GM21619 (cell line): ENCODE results near the gene SLC35F3.
"Not testable (repeated sequence)": the region's sequence is repeated elsewhere in the genome, so short reads cannot be mapped to it uniquely, and the experiment has no call there.

Experiments
- ATAC-seq: cut with Tn5 transposase; IDR thresholded peaks from one replicate; pipeline ENCODE4 v1.9.1; 2021; ENCODE audit not compliant: unreplicated experiment

Gene SLC35F3

DNA sequence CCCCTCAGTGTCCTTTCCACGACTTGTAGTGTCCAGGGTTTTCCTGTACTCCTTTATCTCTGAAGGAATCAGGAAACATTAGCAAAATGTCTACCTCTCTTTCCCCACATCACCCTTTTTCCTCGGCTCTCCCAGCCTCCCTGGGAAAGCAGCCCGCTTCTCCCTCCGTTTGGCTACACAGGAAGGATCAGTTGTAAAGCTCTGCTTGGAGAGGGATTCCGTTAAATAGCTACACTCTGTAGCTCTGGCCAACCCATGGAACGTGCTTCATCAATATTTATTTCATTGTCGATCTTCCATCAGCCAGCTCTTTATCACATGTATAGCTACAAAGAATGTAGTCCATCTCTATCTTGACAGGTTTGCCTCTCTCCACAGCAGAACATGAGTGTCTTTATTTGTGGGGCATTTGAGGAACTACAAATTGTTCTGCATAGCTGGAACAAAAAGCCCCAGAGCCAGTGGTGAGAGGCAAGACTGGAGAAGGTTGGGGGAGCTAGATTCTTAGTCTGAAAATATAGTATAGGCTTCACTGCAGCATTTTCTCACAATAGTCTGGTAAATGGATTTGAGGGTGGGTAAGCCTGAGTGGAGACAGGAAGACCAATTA is 191.8 kb downstream of the SLC35F3 start:
- no peak for ATAC-seq

DNA sequence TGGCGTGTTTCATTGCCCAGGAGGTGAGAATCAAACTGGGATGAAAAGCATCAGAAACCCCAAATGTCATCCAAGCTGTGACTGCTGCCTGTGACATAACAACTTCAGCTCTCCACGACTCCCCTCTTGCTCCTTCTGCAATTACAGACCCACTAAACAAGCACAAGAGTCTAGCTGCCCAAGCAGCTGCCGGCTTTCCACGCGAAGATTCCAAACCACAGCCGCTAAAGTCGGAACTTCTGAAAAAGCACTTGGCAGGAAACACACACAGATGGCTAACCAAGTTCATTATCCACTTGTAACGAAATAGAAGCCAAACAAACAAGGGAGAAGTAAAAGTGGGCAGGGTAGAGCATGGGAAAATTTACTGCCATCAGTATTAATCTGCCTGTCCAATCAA is 198.1 kb downstream of the SLC35F3 start:
- no peak for ATAC-seq

DNA sequence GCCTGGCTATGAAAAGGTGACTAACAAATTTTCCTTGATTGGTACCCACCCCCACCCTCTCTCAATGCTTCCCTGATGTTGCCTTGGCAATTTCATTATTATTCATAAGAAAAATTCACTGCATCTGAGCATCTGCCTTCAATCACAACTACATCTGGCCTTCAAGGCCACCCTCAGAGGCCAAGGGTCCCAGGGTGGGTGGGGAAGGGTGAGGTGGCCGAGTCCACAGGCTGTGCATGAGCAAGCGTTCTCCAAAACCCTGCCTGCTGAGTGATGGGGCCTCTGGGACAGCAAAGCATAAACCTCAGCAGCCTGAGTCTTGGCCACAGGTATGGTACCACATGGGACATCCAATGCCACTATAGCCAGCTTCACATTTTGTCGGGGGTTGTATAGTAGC is 198.7 kb downstream of the SLC35F3 start:
- no peak for ATAC-seq

DNA sequence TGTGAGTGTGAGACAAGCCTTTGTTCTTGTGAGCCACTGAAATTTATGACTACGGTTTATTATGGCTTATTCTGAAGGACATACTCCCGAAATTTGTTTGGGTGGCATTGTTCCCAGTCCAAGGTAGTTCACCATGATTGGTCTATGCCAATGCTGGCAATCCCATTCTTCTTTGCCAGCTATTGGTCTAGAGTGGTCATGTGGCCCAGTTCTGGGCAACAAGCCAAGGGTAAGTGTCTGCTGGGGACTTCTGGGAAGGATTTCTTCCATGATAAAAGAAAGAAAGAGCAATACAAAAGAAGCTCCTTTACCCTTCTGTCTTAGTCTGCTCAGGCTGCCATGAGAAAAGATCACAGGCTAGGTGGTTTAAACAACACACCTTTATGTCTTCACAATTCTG is 201.6 kb downstream of the SLC35F3 start:
- no peak for ATAC-seq

DNA sequence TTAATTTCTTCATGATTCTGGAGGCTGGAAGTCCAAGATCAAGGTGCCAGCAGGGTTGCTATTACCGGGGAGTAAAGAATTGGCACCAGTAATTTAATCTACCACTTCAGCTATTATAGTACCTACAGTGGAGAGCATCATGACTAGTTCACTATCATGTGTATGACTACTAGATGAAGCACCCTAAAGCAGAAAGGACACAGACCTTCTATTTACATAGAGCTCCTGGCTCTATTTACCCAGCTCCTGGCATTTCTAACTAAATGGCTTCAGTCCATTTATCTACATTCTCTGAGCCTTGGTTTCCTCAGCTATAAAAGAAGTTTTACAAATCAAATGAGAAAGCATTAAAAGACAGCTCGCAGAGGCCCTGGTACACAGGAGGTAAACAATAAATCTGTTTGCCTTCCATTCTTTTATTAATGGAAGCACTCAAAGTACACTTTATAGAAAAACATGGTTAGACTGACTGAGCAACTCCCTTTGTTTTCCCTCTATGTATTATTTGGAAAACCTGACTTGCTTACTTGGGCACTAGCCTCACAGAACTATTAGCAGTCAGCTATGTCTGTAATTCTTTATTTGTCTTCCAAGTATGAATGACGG is 203.0 kb downstream of the SLC35F3 start:
- no peak for ATAC-seq

DNA sequence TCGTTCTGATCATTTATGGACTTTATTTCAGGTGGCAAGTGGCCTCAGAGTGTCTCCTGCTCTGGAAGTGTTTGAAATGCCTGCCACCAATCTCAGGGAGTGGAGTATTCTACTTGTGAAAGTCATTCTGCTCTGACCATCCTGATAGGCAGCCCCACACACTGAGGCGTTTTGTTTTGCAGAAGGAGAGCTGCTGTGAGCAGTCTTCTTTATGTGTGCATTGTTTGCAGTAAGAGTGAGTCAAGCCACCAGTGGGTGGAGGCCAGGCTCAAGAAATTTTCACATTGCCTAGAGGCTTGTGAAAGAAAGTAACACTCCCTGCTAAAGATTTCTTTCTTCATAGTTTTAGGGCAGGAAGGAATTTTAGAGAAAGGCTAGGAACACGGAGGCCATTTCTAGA is 204.4 kb downstream of the SLC35F3 start:
- ATAC-seq: no peak

DNA sequence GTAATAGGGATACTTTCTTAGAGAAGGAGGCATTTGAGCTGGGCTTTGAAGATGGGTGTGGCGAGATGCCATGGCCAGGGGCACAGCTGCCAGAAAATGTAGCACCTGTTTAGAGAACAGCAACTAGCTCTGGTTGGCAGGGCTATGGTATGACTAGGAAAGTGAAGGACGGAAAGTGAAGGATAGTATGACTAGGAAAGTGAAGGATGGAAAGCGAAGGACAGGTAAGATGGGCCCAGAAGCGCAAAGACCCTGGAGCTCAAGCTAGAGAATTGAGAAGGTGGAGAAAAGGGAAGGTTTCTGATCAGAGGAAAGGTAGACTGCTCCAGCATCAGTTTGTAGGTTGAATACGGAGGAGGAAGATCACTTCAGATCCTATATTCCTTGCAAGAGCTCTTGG is 205.4 kb downstream of the SLC35F3 start:
- ATAC-seq: no peak

DNA sequence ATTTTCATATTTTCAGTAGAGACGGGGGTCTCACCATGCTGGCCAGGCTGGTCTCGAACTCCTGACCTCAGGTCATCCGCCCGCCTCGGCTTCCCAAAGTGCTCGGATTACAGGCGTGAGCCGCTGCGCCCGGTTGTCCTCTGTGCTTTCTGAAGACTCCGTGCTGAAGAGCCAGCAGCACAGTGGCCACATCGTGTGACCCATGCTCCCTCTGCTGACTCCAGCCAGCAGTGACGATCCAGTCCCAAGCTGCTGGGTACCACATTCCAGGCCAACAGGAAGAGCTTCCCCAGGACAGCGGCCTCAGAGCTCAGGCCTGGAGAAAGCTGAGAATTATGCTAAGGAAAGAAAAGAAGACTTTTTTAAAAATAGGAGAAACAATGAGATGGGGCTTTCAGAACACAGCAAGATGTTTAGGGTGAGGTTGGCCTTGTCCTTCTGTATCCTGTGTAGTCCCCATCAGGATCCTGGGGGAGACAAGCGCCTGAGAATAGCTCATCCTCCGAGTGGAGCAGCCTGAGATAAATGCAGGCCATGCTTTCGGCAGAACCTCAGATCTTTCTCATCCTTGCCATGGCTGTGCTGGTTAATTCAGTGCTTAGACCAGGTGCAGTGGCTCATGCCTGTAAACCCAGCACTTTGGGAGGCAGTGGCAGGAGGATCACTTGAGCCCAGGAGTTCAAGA is 207.1 kb downstream of the SLC35F3 start:
- ATAC-seq: no peak

DNA sequence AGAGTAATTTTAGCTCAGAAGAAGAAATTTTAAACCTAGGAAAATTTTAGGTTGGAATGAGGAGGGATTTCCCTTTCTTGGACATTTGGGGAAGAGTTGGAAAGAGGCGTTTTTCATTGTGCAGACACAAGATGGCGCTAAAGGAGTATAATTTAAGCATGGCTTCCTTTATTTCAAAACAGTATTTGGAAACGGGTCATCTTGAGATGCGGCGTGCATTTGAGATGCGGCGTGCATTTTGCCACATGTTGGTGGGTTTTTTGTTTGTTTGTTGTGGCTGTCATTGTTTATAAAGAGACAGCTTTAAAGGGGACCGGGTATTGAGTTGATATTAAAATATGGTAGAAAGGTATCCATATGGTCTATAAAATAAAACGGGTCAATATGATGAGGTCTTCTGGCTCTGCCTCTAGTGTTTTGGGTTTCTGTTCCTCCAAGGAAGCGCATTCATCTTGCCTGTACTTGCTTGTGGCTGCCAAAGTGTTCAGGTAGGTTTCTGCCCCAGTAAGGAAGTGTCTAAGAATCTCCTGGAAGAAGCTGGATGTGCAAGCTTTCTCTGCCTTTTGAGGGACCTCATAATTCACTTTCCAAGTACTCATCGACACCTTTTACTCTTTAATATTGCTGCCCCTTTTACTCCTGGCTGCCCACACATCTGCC is 210.3 kb downstream of the SLC35F3 start:
- no peak for ATAC-seq

DNA sequence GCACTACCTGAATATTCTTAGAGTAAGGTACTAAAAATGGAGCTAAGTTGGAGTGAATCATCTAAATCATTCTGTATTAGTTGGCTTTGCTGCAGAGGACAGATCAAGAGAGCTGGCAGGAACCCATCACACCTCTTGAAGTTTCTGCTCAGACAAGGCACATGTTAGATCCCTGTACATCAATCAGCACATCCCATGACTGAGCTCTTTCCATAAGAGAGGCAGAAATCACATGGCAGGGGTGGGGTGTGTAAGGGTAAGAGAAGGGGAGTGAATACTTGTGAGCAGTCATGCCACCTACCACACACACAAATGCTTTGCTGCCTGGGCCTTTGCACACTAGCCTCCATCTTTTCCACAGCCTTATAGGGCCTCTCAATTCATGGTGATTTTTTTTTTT is 214.4 kb downstream of the SLC35F3 start:
- ATAC-seq: no peak

DNA sequence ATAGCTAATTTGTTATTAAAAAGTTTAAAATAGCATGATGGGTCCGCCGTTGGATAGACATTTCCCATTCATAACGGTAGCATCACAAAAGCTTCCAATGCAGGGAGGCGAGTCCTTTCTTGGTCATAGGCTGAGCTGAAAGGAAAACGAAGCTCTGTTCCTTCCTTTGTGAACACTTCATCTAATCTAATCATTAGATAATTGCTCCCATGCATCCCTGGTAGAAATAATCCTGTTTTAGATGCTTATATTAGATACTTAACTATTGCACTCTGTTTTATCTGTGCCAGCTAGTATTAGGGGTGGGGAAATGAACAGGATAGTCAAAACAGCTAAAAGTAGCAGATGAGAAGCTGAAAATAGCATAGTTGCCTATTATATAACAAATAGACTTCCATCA is 215.0 kb downstream of the SLC35F3 start:
- no peak for ATAC-seq

DNA sequence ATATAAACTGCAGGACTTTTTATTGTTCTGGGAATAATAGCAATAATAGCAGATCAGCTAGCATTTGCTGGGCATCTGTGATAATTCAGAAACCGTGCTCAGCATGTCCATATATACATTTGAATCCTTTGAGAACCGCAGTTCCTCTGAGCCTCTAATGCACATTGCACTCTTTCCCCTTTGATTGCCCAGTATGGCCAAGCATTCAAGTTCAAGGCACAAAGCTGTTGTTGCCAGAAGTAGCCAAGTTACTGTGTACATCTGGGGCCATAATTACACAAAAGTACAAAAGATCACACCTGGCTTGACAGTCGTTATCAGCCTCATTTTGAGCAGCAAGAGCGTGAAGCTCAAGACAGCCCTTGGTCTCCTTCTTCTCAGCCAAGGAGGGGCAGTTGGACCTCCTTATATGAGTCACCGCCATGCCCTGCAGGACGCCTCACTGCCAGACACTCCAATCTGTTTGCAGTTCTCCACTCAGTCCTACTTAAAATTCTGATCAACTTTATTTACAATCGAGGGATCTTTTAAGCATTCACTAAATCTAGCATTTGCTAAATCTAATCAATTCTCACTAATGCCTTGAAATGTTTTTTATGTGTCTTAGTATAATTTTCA is 216.0 kb downstream of the SLC35F3 start:
- no peak for ATAC-seq

DNA sequence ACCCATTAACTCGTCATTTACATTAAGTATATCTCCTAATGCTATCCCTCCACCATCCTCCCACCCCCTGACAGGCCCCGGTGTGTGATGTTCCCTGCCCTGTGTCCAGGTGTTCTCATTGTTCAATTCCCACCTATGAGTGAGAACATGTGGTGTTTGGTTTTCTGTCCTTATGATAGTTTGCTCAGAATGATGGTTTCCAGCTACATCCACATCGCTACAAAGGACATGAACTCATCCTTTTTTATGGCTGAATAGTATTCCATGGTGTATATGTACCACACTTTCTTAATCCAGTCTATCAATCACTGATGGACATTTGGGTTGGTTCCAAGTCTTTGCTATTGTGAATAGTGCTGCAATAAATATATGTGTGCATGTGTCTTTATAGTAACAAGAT is 217.2 kb downstream of the SLC35F3 start:
- ATAC-seq: not testable (repeated sequence)

DNA sequence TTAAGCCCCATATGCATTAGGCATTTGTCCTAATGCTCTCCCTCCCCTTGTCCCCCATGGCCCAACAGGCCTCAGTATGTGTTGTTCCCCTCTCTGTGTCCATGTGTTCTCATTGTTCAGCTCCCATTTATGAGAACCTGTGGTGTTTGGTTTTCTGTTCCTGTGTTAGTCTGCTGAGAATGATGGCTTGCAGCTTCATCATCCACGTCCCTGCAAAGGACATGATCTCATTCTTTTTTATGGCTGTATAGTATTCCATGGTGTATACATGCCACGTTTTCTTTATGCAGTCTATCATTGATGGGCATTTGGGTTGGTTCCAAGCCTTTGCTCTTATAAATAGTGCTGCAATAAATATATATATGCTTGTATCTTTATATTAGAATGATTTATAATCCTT is 218.1 kb downstream of the SLC35F3 start:
- not testable (repeated sequence) for ATAC-seq

DNA sequence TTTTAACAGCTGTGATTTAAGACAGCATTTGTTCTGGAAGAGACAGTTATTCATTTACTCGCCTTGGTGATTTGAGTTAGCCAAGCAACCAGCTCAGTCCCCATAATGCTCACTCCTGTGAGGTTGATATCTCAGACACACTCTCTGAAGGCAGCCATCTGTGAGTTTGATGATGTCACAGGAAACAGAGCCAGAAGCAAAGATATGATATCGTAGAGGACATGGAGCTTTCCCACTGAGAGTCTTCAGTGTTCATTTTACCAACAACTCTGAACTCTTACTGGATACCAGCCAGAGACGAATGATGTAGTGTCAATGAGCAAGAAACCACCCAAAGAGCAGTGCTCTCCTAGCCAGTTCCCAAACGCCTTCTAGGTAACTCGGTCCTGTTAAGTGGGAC is 219.4 kb downstream of the SLC35F3 start:
- ATAC-seq: no peak

DNA sequence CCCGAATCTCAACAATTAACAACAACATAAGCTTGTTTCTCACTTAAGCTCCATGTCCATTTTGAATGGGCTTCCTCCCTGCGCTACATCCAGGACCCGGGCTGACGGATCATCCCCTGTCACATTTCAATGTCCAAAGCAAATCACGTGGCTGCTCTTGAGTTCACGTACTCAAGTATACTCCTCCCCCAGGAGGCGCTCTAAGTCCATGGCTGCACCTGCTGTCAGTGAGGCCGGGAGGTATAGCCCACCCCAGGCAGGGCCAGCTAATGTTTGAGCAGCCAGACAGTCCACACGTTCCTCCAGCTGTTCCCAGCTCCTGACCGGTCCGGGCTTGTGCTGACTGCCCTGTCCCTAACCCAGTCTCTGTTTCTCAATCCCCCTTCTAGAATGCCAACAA is 220.8 kb downstream of the SLC35F3 start:
- ATAC-seq: no peak

DNA sequence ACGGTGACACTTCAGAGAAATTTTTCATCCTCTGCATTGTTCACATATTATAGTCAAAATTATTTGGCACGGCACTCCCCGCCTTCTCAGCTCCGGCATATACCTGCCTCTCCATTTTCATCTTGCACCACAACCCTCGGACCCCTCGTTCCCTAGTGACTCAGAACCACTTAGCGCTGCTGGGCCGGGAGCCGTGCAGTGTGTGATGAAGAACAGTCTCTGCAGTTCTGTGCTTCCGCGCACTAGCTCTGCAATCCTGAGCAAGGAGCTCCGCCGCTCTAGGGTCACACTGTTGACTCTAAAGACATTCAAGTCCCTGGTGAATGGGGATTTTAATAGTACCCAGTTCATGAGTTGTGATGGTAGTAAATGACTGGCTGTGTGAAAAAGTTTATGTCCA is 221.2 kb downstream of the SLC35F3 start:
- no peak for ATAC-seq

DNA sequence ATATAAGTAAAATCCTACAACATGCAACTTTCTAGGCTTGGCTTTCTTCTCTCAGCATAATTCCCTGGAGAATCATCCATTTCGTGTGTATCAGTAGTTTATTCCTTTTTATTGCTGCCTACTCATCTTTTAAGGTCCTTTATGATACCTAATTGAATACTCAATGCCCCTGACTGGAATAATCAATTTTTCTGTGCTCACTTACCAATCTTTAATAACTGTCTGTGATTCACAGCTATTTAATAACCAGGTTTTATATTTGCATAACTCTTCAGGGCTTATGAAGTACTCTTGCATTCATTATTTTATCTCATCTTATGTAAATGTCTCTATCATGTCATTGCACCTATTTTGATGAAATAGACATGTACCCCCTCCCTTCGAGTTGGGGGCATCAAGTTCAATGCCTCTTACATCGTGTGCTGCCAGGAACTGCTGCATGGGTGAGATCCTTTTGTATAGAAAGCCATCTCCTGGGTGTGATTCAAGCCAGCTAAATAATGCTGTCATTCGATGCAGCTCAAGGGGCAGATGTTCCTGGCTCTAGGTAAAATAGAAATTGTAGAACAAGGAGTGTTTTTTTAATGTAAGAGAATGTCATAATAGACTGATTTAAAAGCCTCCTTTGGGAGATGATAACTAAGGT is 222.7 kb downstream of the SLC35F3 start:
- no peak for ATAC-seq

DNA sequence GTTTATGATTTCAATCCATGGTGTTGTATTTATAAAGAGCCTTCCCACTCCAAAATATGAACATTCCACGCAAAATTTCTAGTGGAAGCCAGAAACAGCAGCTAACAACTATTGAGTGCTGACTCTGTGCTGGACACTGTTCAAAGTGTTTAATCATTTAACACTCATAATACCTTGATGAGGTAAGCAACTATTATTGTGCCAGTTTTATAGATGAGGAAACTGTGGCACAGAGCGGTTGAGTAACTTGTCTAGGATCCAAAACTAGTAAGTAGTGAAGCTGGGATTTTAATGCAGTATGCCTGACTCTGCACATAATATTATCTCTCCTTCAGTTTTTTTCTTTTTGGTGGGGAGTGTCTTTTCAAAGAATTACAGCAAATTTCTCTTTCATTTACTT is 228.3 kb downstream of the SLC35F3 start:
- no peak for ATAC-seq

DNA sequence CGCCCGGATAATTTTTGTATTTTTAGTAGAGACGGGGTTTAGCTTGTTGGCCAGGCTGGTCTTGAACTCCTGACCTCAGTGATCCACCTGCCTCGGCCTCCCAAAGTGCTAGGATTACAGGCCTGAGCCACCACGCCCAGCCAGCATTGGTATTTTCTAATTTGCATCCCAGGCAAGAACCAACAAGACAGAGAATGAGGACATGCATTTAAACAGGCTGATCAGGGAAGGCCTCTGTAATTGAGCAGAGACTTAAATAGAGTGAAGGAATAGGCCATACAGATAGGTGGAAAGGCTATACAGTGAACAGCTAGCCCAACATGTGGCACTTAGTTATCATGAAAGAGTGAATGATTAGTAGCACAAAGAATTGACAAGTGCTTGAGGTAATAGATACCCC is 230.4 kb downstream of the SLC35F3 start:
- ATAC-seq: no peak

DNA sequence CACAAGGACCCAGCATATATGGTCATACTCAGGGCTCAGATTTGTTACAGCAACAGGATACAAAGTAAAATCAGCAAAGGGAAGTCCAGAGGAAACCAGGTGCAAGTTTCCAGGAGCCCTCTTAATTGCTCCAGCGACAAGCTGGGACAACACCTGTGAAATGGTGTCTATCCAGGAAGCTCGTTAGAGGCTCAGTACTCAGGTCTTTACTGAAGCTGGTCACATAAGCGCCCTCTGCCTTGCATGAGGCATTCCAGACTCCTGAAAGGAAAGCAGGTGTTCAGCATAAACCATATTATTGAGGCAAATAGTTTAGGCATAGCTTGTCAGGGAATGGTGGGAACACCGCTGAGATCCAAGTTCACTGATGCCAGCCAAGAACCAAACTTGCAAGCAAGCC is 231.0 kb downstream of the SLC35F3 start:
- ATAC-seq: no peak
